GM10266 (cell line): Measurements from ENCODE around the gene TBC1D16.

Experiments
- DNase-seq: peaks from one replicate; pipeline ENCODE4 v3.0.0; 2012; ENCODE audit errors: extremely low spot score
- TF ChIP-seq, protein P1 (sequence below): IDR thresholded peaks from 2 replicates; pipeline ENCODE4 v1.5.1; 2012; ENCODE audit warnings: mild to moderate bottlenecking, low read depth; ENCODE audit not compliant: control insufficient read depth, insufficient read depth; ENCODE audit errors: missing control alignments

Gene TBC1D16

DNA sequence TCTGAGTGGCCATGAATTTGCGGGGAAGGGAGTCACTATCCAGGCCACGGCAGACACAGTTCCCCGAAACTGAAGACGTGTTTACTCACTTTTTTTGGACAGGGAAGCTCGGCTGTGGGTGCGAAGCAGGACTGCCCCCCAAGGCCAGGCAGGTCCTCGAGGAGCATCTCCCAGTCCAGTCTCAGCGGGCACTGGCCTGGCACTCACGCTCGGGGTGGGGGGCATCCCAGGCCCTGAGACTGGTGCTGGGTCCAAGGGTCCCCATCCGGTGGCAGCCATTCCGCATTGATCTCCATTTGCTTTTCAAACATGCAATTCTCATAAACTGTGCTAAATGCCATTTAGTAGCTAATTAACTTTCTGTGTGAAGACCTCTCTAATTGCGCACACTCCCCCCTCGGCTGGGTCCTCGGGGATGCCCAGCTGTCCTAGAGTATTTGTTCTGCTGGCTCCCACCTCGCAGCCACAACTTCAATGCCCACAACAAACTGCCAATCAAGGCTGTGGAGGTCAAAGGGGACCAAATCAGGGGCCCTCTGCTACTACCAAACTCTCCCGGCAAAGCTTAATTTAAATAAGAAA, 50.2 kb downstream of the TBC1D16 start:
- no peak for DNase-seq
- TF ChIP-seq, protein P1, sequence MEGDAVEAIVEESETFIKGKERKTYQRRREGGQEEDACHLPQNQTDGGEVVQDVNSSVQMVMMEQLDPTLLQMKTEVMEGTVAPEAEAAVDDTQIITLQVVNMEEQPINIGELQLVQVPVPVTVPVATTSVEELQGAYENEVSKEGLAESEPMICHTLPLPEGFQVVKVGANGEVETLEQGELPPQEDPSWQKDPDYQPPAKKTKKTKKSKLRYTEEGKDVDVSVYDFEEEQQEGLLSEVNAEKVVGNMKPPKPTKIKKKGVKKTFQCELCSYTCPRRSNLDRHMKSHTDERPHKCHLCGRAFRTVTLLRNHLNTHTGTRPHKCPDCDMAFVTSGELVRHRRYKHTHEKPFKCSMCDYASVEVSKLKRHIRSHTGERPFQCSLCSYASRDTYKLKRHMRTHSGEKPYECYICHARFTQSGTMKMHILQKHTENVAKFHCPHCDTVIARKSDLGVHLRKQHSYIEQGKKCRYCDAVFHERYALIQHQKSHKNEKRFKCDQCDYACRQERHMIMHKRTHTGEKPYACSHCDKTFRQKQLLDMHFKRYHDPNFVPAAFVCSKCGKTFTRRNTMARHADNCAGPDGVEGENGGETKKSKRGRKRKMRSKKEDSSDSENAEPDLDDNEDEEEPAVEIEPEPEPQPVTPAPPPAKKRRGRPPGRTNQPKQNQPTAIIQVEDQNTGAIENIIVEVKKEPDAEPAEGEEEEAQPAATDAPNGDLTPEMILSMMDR: no peak

GRCh38 chr17:79984877-79985276, 50.8 kb downstream of the TBC1D16 start:
- TF ChIP-seq, protein P1: no peak
- no peak for DNase-seq

GRCh38 chr17:79984045-79984840, 51.4 kb downstream of the TBC1D16 start:
- TF ChIP-seq, protein P1: no peak
- no peak for DNase-seq

DNA sequence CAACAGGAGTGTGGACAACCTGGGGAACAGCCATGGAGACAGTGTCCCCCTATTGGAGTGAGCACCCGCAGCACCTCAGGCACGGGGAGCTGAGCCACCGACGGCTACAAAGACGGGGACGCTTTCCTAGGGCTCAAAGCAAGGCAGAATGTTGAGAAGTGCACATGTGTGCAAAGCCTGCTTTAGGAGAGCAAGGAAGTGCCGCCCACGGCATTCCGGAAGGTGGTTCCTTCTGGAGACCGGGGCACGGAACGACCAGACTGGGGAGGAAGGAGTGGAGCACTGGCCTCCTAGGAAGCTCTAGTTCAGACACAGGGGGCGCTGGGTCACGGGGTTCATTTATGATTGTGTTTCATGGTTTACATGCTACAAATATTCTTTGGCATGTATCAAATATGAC, 52.2 kb downstream of the TBC1D16 start:
- no peak for DNase-seq

GRCh38 chr17:79982986-79983385, 52.7 kb downstream of the TBC1D16 start:
- TF ChIP-seq, protein P1: no peak
- no peak for DNase-seq

More for the DNA sequence above, 52.2 kb downstream of the TBC1D16 start:
- TF ChIP-seq, protein P1: no peak

DNA sequence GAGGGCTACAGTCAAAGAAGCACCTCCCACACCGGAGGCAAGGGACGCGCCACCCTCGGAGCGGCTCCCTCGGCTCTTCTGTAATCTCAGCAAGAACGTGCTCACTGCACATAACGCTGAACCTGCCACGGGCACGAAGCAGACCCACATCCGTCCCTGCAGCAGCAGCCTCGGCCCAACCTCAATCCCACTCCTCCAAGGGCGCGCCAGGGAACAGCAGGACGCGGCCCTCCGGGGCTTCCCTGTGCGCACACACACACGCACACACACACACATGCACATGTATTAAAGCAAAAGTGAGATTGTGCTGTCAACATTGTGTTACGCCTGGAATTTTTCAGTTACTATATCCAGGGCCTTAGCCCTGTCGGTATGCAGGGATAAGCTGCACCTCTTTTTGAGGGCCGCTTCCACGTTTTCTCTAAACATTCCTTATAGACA, 54.0 kb downstream of the TBC1D16 start:
- TF ChIP-seq, protein P1: no peak
- DNase-seq: no peak

DNA sequence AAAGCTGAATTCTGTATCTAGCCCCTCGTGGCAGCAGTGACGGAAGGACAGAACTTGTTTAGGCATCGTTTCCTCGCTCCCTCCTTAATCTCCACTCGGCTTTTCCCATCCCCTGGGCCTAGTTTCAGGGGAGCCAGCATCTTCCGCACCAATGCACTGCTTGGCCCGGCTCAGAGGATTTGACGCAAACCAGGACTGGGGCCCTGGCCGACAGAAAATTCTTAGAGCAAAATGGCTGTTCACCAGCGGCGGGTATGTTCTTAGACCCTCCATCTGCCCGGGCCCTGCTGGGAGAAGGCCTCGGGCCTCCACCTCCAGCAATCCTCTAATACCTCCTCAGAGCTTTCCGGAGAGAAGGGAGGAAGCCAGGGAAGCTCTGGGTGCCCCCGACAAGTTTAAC, 54.6 kb downstream of the TBC1D16 start:
- DNase-seq: no peak
- TF ChIP-seq, protein P1: no peak
